HepG2 (cell line): ENCODE data around the gene GLRA1. TPM values are rescaled to one million over a fixed set of nuclear protein-coding genes. Genes with fewer than 3 reads are reported as not detected.
"Not testable (repeated sequence)": the region's sequence is repeated elsewhere in the genome, so short reads cannot be mapped to it uniquely, and the experiment has no call there.

ENCODE experiments used
- ATAC-seq: fragments of 200-7000 bp; cut with Tn5 transposase; 3 replicates; pipeline ENCODE4 v1.9.1; 2020; ENCODE audit warnings: mild to moderate bottlenecking, moderate library complexity
- BruUV-seq: library from RNA; stranded (reverse); fragments of 400-500 nt; replicated peaks from 2 replicates; lab custom pipeline; 2021; lab: Mats Ljungman, UMichigan
- CTCF ChIA-PET: fragments of 300-600 bp; formaldehyde crosslinking; extraction: SDS; loops from one replicate; lab custom pipeline; 2021; ENCODE audit warnings: low total read pairs, inconsistent platforms, low intra/inter-chr PET ratio; lab: Yijun Ruan, JAX
- POLR2A ChIA-PET: fragments of 350-600 bp; sonication (Branson Sonifier 250); formaldehyde crosslinking; loops from one replicate; lab custom pipeline; 2020; ENCODE audit warnings: antibody characterized with exemption, inconsistent platforms; lab: Yijun Ruan, JAX
- DNase-seq: peaks from one replicate; pipeline ENCODE4 v3.0.0-alpha.2; 2015; ENCODE audit warnings: low spot score
- FAIRE-seq: peaks from 3 replicates; lab custom pipeline; 2011; peaks lifted over from hg19 to GRCh38; lab: Jason Lieb, UNC
- H2AFZ ChIP-seq: one replicate; pipeline ENCODE4 v1.6.1; 2011; ENCODE audit warnings: low read length, inconsistent platforms
- H3K27ac ChIP-seq: fragments of 300-600 bp; 3 replicates; pipeline ENCODE4 v1.8.0; 2011; ENCODE audit warnings: mixed run types, mild to moderate bottlenecking, mixed read lengths, low read length, inconsistent platforms; ENCODE audit not compliant: insufficient read depth; ENCODE audit errors: extremely low read length
- H3K27me3 ChIP-seq, 2 experiments: fragments of 200-600 bp in 1 of 2; 2 replicates in 1 of 2; 3 replicates in 1 of 2; pipeline versions ENCODE4 v1.6.0 to v1.8.0; 2011; ENCODE audit warnings: low read length in 2 of 2, mild to moderate bottlenecking in 2 of 2, moderate library complexity in 2 of 2, inconsistent platforms in 1 of 2; ENCODE audit not compliant: insufficient read depth in 2 of 2, control insufficient read depth in 1 of 2
- H3K36me3 ChIP-seq, 2 experiments: fragments of 200-600 bp in 1 of 2; replicated peaks in 1 of 2; 2 replicates in 1 of 2; 3 replicates in 1 of 2; pipeline versions ENCODE4 v1.5.1 to v1.8.0; 2011; ENCODE audit warnings: low read length in 2 of 2, inconsistent platforms in 1 of 2; ENCODE audit not compliant: insufficient read depth in 2 of 2, control insufficient read depth in 1 of 2
- H3K4me1 ChIP-seq: 2 replicates; pipeline ENCODE4 v1.5.1; 2012; ENCODE audit warnings: low read length, inconsistent platforms; ENCODE audit not compliant: insufficient read depth
- H3K4me2 ChIP-seq: 2 replicates; pipeline ENCODE4 v1.6.0; 2011; ENCODE audit warnings: low read depth, low read length, inconsistent platforms
- H3K4me3 ChIP-seq, 3 experiments: fragments of 200-600 bp in 1 of 3; sonication (generic), shearing (Covaris generic) in 1 of 3; replicated peaks in 1 of 3; 2 replicates each; pipeline ENCODE4 v1.5.1; 2011 to 2016; ENCODE audit warnings: low read length in 3 of 3, inconsistent platforms in 2 of 3, low read depth in 2 of 3, mild to moderate bottlenecking in 2 of 3, control low read depth in 1 of 3, mixed read lengths in 1 of 3; ENCODE audit not compliant: insufficient read depth in 1 of 3
- H3K79me2 ChIP-seq: one replicate; pipeline ENCODE4 v1.6.1; 2011; ENCODE audit warnings: low read length, inconsistent platforms; ENCODE audit not compliant: insufficient read depth
- H3K9ac ChIP-seq: 2 replicates; pipeline ENCODE4 v1.6.0; 2011; ENCODE audit warnings: mild to moderate bottlenecking, low read depth, low read length, inconsistent platforms; ENCODE audit not compliant: insufficient read depth
- H3K9me3 ChIP-seq: 2 replicates; pipeline ENCODE4 v1.5.1; 2012; ENCODE audit warnings: mild to moderate bottlenecking, low read length
- H4K20me1 ChIP-seq: 2 replicates; pipeline ENCODE4 v1.6.0; 2011; ENCODE audit warnings: inconsistent platforms, mild to moderate bottlenecking, low read length, moderate library complexity; ENCODE audit not compliant: insufficient read depth
- CCAR2 ChIP-seq: fragments of 200-400 bp; formaldehyde crosslinking; optimal IDR thresholded peaks from 2 replicates; pipeline ENCODE3; 2018; ENCODE audit warnings: low read depth, mild to moderate bottlenecking, low read length, moderate library complexity
- GTF2F1 ChIP-seq: fragments of 150-350 bp; IDR thresholded peaks from 2 replicates; pipeline ENCODE4 v1.6.1; 2014; ENCODE audit warnings: low read length
- KDM5B ChIP-seq: sonication (generic); formaldehyde crosslinking; IDR thresholded peaks from 2 replicates; pipeline ENCODE4 v1.4.0; 2020; ENCODE audit warnings: missing genetic modification reagents, mild to moderate bottlenecking, borderline replicate concordance
- SAFB2 ChIP-seq: sonication (generic); formaldehyde crosslinking; IDR thresholded peaks from 2 replicates; pipeline ENCODE4 v1.5.1; 2020; ENCODE audit warnings: missing genetic modification reagents, low read depth, mild to moderate bottlenecking, borderline replicate concordance
- ZBTB21 ChIP-seq: sonication (generic); formaldehyde crosslinking; IDR thresholded peaks from 2 replicates; pipeline ENCODE4 v1.4.0; 2020; ENCODE audit warnings: missing genetic modification reagents
- WGBS: methylation state at CpG from one replicate; pipeline ENCODE4 v1.1.6; 2017; ENCODE audit warnings: low lambda C conversion rate; 5-methylcytosine and 5-hydroxymethylcytosine counted together
- in situ Hi-C: cut with HindIII; loops from 2 replicates; pipeline ENCODE4 v1.10.0; 2017; ENCODE audit warnings: low pct_unique_long_range_greater_than_20kb; ENCODE audit not compliant: extremely low pct_ligation_motif_present
- intact Hi-C: fragments of 100-400 bp; cut with micrococcal nuclease; formaldehyde crosslinking; loops from one replicate; pipeline ENCODE4 v1.10.0; 2022; ENCODE audit not compliant: unreplicated experiment
- polyA plus RNA-seq, 8 experiments: library from polyadenylated mRNA; depleted of rRNA in 3 of 8; stranded (reverse) in 7 of 8; unstranded in 1 of 8; fragments of >200 nt; fragmentation: Illumina TruSeq in 4 of 8; extraction: Trizol in 4 of 8; gene quantifications; 2 replicates each; pipeline versions ENCODE4 v1.2.1 to v1.2.3, GENCODE V29; 2011 to 2016; ENCODE audit warnings: low read depth in 4 of 8, missing spikeins in 1 of 8, mixed read lengths in 1 of 8; ENCODE audit not compliant: insufficient read depth in 1 of 8
- total RNA-seq, 5 experiments: library from RNA; depleted of rRNA; stranded (reverse); fragments of >200 nt; fragmentation: Illumina TruSeq; extraction: Trizol; gene quantifications; 2 replicates each; pipeline ENCODE4 v1.2.3, GENCODE V29; 2016; ENCODE audit warnings: low read depth in 1 of 5
- TF ChIP-seq, protein P1 (sequence below): sonication (generic); formaldehyde crosslinking; IDR thresholded peaks from 2 replicates; pipeline ENCODE4 v1.5.0; 2020; ENCODE audit warnings: mild to moderate bottlenecking, missing genetic modification reagents
- TF ChIP-seq, protein P2 (sequence below): sonication (generic); formaldehyde crosslinking; IDR thresholded peaks from 2 replicates; pipeline ENCODE4 v1.5.1; 2020; ENCODE audit warnings: mild to moderate bottlenecking, missing genetic modification reagents, moderate library complexity
- TF ChIP-seq, protein P3 (sequence below): sonication (generic); formaldehyde crosslinking; IDR thresholded peaks from 2 replicates; pipeline ENCODE4 v1.5.0; 2020; ENCODE audit warnings: mild to moderate bottlenecking, missing genetic modification reagents, borderline replicate concordance

The GLRA1 gene
- total and polyA plus RNA-seq, 2 of the 13 experiments (the other 11 are each of a cell fraction or from before 2014, with no cell fraction given): not detected

DNA sequence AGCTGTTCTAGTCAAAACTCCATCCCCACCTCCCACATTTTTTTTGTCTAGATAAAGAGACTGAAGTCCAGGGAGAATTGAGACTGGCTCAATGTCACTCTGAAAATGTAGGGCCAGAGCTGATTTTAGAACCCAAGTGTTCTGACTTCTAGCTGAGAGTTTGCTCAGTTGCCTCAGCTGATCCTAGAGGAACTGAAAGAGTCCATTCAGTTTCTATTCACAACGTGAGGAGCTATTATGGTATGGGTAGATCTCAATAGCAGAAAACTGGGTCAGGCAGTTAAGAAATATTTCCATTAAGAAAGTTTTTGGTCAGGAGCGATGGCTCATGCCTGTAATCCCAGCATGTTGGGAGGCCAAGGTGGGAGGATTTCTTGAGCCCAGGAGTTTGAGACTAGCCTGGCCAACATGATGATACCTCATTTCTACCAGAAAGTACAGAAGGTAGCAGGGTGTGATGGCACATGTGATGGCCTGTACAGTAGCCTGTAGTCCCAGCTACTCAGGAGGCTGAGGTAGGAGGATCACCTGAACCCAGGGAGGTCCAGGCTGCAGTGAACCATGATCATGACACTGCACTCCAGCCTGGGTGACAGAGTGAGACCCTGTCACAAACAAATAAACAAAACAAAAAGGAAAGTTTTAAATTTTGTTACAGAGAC is 61.7 kb downstream of the GLRA1 start:
- Histone ChIP-seq H3K4me1 (no peaks in the 10 kb centered on the region), H3K27ac (no peak overlapping the region), H3K4me3 (no peak overlapping the region), H2AFZ (no peak overlapping the region), H3K9ac (no peak overlapping the region), H3K79me2 (no peaks in the 10 kb centered on the region), H3K4me2 (no peak overlapping the region), H3K36me3 (no peaks in the 10 kb centered on the region), H4K20me1 (no peaks in the 10 kb centered on the region), H3K27me3 (no peaks in the 10 kb centered on the region), H3K9me3 (no peaks in the 10 kb centered on the region)
- DNase-seq (no peak), FAIRE-seq (no peak), ATAC-seq (no peak)
- intact Hi-C loops: no loop called here
- BruUV-seq: no TSS peak
- ChIA-PET POLR2A (no interaction called here), CTCF (no interaction called here)
- in situ Hi-C loops: no loop called here
- TF ChIP-seq GTF2F1 (no peak), KDM5B (CRISPR knock-in tag) (no peak), ZBTB21 (CRISPR knock-in tag) (no peak), SAFB2 (CRISPR knock-in tag) (no peak), CCAR2 (no peak)
- TF ChIP-seq, protein P1, sequence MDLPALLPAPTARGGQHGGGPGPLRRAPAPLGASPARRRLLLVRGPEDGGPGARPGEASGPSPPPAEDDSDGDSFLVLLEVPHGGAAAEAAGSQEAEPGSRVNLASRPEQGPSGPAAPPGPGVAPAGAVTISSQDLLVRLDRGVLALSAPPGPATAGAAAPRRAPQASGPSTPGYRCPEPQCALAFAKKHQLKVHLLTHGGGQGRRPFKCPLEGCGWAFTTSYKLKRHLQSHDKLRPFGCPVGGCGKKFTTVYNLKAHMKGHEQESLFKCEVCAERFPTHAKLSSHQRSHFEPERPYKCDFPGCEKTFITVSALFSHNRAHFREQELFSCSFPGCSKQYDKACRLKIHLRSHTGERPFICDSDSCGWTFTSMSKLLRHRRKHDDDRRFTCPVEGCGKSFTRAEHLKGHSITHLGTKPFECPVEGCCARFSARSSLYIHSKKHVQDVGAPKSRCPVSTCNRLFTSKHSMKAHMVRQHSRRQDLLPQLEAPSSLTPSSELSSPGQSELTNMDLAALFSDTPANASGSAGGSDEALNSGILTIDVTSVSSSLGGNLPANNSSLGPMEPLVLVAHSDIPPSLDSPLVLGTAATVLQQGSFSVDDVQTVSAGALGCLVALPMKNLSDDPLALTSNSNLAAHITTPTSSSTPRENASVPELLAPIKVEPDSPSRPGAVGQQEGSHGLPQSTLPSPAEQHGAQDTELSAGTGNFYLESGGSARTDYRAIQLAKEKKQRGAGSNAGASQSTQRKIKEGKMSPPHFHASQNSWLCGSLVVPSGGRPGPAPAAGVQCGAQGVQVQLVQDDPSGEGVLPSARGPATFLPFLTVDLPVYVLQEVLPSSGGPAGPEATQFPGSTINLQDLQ (CRISPR knock-in tag): no peak
- TF ChIP-seq, protein P2, sequence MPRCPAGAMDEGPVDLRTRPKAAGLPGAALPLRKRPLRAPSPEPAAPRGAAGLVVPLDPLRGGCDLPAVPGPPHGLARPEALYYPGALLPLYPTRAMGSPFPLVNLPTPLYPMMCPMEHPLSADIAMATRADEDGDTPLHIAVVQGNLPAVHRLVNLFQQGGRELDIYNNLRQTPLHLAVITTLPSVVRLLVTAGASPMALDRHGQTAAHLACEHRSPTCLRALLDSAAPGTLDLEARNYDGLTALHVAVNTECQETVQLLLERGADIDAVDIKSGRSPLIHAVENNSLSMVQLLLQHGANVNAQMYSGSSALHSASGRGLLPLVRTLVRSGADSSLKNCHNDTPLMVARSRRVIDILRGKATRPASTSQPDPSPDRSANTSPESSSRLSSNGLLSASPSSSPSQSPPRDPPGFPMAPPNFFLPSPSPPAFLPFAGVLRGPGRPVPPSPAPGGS (CRISPR knock-in tag): no peak
- TF ChIP-seq, protein P3, sequence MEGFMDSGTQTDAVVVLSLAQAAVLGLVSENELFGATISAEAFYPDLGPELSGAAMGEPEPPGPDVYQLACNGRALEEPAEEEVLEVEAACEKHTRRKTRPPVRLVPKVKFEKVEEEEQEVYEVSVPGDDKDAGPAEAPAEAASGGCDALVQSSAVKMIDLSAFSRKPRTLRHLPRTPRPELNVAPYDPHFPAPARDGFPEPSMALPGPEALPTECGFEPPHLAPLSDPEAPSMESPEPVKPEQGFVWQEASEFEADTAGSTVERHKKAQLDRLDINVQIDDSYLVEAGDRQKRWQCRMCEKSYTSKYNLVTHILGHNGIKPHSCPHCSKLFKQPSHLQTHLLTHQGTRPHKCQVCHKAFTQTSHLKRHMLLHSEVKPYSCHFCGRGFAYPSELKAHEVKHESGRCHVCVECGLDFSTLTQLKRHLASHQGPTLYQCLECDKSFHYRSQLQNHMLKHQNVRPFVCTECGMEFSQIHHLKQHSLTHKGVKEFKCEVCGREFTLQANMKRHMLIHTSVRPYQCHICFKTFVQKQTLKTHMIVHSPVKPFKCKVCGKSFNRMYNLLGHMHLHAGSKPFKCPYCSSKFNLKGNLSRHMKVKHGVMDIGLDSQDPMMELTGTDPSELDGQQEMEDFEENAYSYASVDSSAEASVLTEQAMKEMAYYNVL (CRISPR knock-in tag): no peak
- 48% methylated on average over 2 of the region's 2 CpGs for WGBS

DNA sequence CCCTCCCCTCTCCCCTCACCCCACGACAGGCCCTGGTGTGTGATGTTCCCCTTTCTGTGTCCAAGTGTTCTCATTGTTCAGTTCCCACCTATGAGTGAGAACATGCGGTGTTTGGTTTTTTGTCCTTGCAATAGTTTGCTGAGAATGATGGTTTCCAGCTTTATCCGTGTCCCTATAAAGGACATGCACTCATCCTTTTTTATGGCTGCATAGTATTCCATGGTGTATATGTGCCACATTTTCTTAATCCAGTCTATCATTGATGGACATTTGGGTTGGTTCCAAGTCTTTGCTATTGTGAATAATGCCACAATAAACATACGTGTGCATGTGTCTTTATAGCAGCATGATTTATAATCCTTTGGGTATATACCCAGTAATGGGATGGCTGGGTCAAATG is 63.8 kb downstream of the GLRA1 start:
- H4K20me1 ChIP-seq, H3K27me3 ChIP-seq, BruUV-seq, ATAC-seq, intact Hi-C loops, FAIRE-seq, POLR2A ChIA-PET, CTCF ChIA-PET, DNase-seq, H3K4me3 ChIP-seq, in situ Hi-C loops, H3K9me3 ChIP-seq, H3K27ac ChIP-seq, H3K9ac ChIP-seq, H3K4me1 ChIP-seq, H2AFZ ChIP-seq, H3K79me2 ChIP-seq, H3K4me2 ChIP-seq, H3K36me3 ChIP-seq: not testable (repeated sequence)
- WGBS: 36% methylated on average over 3 of the region's 4 CpGs
